PC-9 (cell line): Measurements from ENCODE around the gene TAF13. TPM values are rescaled to one million over a fixed set of nuclear protein-coding genes. Genes with fewer than 3 reads are reported as not detected.

Experiments used
- BruUV-seq: library from RNA; stranded (reverse); fragments of 400-500 nt; replicated peaks from 2 replicates; lab custom pipeline; 2021; lab: Mats Ljungman, UMichigan
- CTCF ChIA-PET: fragments of 300-600 bp; sonication (Branson Sonifier 250); formaldehyde crosslinking; loops from one replicate; lab custom pipeline; 2022; ENCODE audit warnings: antibody characterized with exemption; lab: Charles Lee
- POLR2A ChIA-PET: fragments of 300-600 bp; sonication (Branson Sonifier 250); formaldehyde crosslinking; loops from one replicate; lab custom pipeline; 2022; ENCODE audit warnings: antibody characterized with exemption; ENCODE audit not compliant: unreplicated experiment; lab: Charles Lee
- DNase-seq, 2 experiments: peaks; one replicate each; pipeline versions ENCODE4 v3.0.0 to v3.0.0-alpha.2; 2015 to 2022; ENCODE audit warnings: mixed read lengths in 1 of 2
- H2AFZ ChIP-seq: fragments of 200-600 bp; sonication (generic); 2 replicates; pipeline ENCODE4 v1.8.1; 2017; ENCODE audit warnings: antibody characterized with exemption
- H3F3A ChIP-seq: fragments of 200-600 bp; sonication (generic); 2 replicates; pipeline ENCODE4 v1.8.1; 2017; ENCODE audit warnings: antibody characterized with exemption, mild to moderate bottlenecking, low read depth; ENCODE audit not compliant: insufficient read depth
- H3K27ac ChIP-seq: fragments of 200-600 bp; sonication (generic); 2 replicates; pipeline ENCODE4 v1.6.1; 2016; ENCODE audit warnings: mixed run types
- H3K27me3 ChIP-seq: fragments of 200-600 bp; sonication (generic); 2 replicates; pipeline ENCODE4 v1.6.1; 2016; ENCODE audit warnings: low read depth, mixed run types; ENCODE audit not compliant: insufficient read depth
- H3K36me3 ChIP-seq: fragments of 200-600 bp; sonication (generic); 2 replicates; pipeline ENCODE4 v1.6.1; 2016; ENCODE audit warnings: low read depth, mixed run types
- H3K4me1 ChIP-seq: fragments of 200-600 bp; sonication (generic); replicated peaks from 2 replicates; pipeline ENCODE4 v1.6.1; 2016; ENCODE audit warnings: mixed run types; ENCODE audit not compliant: insufficient read depth
- H3K4me2 ChIP-seq: fragments of 200-600 bp; sonication (generic); 2 replicates; pipeline ENCODE4 v1.6.1; 2017; ENCODE audit warnings: mixed run types
- H3K4me3 ChIP-seq: fragments of 200-600 bp; sonication (generic); 2 replicates; pipeline ENCODE4 v1.6.1; 2016; ENCODE audit warnings: mixed run types
- H3K79me2 ChIP-seq: fragments of 200-600 bp; sonication (generic); 2 replicates; pipeline ENCODE4 v1.6.1; 2017; ENCODE audit warnings: low read depth, mixed run types
- H3K9me2 ChIP-seq: fragments of 200-600 bp; sonication (generic); 2 replicates; pipeline ENCODE4 v1.8.1; 2017; ENCODE audit warnings: mild to moderate bottlenecking; ENCODE audit not compliant: insufficient read depth
- H3K9me3 ChIP-seq: fragments of 200-600 bp; sonication (generic); 2 replicates; pipeline ENCODE4 v1.8.1; 2016; ENCODE audit warnings: low read depth; ENCODE audit not compliant: insufficient read depth
- H4K20me1 ChIP-seq: fragments of 200-600 bp; sonication (generic); 2 replicates; pipeline ENCODE4 v1.8.1; 2017; ENCODE audit not compliant: insufficient read depth
- EZH2 ChIP-seq: fragments of 200-600 bp; sonication (generic); IDR thresholded peaks from 2 replicates; pipeline ENCODE4 v1.8.0; 2017; ENCODE audit warnings: antibody characterized with exemption, low read depth
- intact Hi-C: fragments of 100-400 bp; cut with micrococcal nuclease; formaldehyde crosslinking; loops from one replicate; pipeline ENCODE4 v1.10.0; 2022; ENCODE audit not compliant: unreplicated experiment
- total RNA-seq: library from RNA; stranded (reverse); gene quantifications from 2 replicates; pipeline ENCODE4 v1.2.3, GENCODE V29; 2021
- TF ChIP-seq, protein P1 (sequence below): fragments of 200-600 bp; sonication (generic); conservative IDR thresholded peaks from 2 replicates; pipeline ENCODE4 v1.6.1; 2017; ENCODE audit warnings: mixed run types, antibody characterized with exemption, mild to moderate bottlenecking, moderate library complexity

The TAF13 gene
- total RNA-seq, 1 experiment from 2014 or later: 30.1 TPM

DNA sequence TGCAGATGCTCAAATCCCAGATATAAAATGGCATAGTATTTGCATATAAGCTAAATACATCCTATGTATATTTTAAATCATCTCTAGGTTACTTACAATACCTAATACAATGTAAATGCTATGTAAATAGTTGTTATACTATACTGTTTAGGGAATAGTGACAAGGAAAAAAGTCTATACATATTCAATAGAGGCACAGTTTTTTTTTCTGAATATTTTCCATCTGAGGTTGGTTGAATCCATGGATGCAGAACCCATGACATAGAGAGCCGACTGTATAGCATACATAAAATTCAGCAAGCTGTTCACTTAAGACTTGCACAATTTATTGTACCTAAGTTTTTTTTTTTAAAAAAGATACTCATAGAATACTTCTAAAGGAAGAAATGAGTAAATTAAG is 6.5 kb downstream of the TAF13 start:
- no peaks in the 10 kb centered on the region for H3K27me3 ChIP-seq
- no peaks in the 10 kb centered on the region for H3K4me1 ChIP-seq
- H3K79me2 ChIP-seq: peaks cover 33% of the 10 kb centered on the region
- no peaks in the 10 kb centered on the region for H3K9me3 ChIP-seq
- no peak overlapping the region for H3K4me3 ChIP-seq
- no peaks in the 10 kb centered on the region for H3K9me2 ChIP-seq
- no TSS peak for BruUV-seq
- intact Hi-C loops: no loop called here
- no peak overlapping the region for H3K4me2 ChIP-seq
- H4K20me1 ChIP-seq: 0 out of 2 replicates have a peak, but pooled peaks cover 4% of the 10 kb centered on the region
- peaks cover 32% of the 10 kb centered on the region; the same call in 1 of the 2 replicates for H3K36me3 ChIP-seq
- no peak overlapping the region for H3K27ac ChIP-seq
- POLR2A ChIA-PET: no interaction called here
- H3F3A ChIP-seq: 0 out of 2 replicates have a peak, but pooled peaks cover 6% of the 10 kb centered on the region
- no peak overlapping the region for H2AFZ ChIP-seq
- no peak for TF ChIP-seq EZH2
- TF ChIP-seq, protein P1, sequence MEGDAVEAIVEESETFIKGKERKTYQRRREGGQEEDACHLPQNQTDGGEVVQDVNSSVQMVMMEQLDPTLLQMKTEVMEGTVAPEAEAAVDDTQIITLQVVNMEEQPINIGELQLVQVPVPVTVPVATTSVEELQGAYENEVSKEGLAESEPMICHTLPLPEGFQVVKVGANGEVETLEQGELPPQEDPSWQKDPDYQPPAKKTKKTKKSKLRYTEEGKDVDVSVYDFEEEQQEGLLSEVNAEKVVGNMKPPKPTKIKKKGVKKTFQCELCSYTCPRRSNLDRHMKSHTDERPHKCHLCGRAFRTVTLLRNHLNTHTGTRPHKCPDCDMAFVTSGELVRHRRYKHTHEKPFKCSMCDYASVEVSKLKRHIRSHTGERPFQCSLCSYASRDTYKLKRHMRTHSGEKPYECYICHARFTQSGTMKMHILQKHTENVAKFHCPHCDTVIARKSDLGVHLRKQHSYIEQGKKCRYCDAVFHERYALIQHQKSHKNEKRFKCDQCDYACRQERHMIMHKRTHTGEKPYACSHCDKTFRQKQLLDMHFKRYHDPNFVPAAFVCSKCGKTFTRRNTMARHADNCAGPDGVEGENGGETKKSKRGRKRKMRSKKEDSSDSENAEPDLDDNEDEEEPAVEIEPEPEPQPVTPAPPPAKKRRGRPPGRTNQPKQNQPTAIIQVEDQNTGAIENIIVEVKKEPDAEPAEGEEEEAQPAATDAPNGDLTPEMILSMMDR: no peak
- DNase-seq: peak in 1 of 2 experiments; percentile 12
- CTCF ChIA-PET: no interaction called here

DNA sequence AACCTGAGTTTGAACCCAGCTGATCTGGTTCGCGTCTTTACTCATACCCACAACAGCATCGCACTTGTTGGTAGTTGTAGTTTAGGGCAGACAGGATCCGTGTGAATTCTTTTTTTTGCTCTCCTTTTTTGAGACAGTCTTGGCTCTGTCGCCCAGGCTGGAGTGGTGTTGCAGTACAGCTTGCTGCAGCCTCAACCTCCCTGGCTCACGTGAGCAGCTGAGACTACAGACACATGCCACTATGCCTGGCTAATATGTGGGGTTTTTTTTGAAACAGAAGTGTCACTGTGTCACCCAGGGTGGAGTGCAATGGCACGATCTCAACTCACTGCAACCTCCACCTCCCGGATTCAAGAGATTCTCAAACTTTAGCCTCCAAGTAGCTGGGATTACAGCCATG is 7.9 kb downstream of the TAF13 start:
- Histone ChIP-seq H3K27ac (no peak overlapping the region), H3K79me2 (peaks cover 24% of the 10 kb centered on the region), H2AFZ (no peak overlapping the region), H3K4me1 (no peaks in the 10 kb centered on the region), H4K20me1 (0 out of 2 replicates have a peak, but pooled peaks cover 4% of the 10 kb centered on the region), H3K4me2 (no peak overlapping the region), H3F3A (peaks cover 10% of the 10 kb centered on the region; the same call in 1 of the 2 replicates), H3K36me3 (peaks cover 34% of the 10 kb centered on the region; the same call in 1 of the 2 replicates), H3K9me3 (no peaks in the 10 kb centered on the region), H3K9me2 (no peaks in the 10 kb centered on the region), H3K27me3 (no peaks in the 10 kb centered on the region), H3K4me3 (no peak overlapping the region)
- intact Hi-C loops: no loop called here
- POLR2A ChIA-PET: no interaction called here
- no TSS peak for BruUV-seq
- peak in 1 of 2 experiments; percentile 30 for DNase-seq
- CTCF ChIA-PET: no interaction called here
- no peak for TF ChIP-seq EZH2
- TF ChIP-seq, protein P1: no peak

DNA sequence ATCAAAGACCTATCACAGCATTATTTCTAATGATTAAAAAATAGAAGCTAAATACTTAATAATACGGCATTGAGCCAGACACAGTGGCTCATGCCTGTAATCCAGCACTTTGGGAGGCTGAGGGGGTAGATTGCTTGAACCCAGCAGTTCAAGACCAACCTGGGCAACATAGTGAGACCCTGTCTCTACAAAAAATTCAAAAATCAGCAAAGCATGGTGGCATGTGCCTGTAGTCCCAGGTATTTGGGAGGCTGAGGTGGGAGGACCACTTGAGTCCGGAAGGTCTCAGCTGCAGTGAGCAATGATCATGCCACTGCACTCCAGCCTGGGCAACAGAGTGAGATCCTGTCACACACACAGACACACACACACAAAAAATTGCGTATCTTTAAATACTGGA is 10.7 kb downstream of the TAF13 start:
- Histone ChIP-seq H2AFZ (no peak overlapping the region), H3K9me2 (no peaks in the 10 kb centered on the region), H3K4me1 (no peaks in the 10 kb centered on the region), H3F3A (peaks cover 14% of the 10 kb centered on the region; the same call in 1 of the 2 replicates), H3K79me2 (peaks cover 9% of the 10 kb centered on the region; the same call in 1 of the 2 replicates), H4K20me1 (0 out of 2 replicates have a peak, but pooled peaks cover 4% of the 10 kb centered on the region), H3K4me3 (no peak overlapping the region), H3K4me2 (no peak overlapping the region), H3K27ac (no peak overlapping the region), H3K27me3 (no peaks in the 10 kb centered on the region), H3K36me3 (peaks cover 34% of the 10 kb centered on the region; the same call in 1 of the 2 replicates), H3K9me3 (no peaks in the 10 kb centered on the region)
- no TSS peak for BruUV-seq
- CTCF ChIA-PET: interaction anchor here (0.9 kb wide), 1 partner anchor 11 kb away, joined by 4 read pairs; the partner anchor contains the start of gene TAF13
- POLR2A ChIA-PET: no interaction called here
- DNase-seq: peak in 1 of 2 experiments; percentile 28
- TF ChIP-seq, protein P1: no peak
- TF ChIP-seq EZH2: no peak
- intact Hi-C loops: no loop called here
